ENCODE data around the gene NDUFS6.

Gene NDUFS6

DNA sequence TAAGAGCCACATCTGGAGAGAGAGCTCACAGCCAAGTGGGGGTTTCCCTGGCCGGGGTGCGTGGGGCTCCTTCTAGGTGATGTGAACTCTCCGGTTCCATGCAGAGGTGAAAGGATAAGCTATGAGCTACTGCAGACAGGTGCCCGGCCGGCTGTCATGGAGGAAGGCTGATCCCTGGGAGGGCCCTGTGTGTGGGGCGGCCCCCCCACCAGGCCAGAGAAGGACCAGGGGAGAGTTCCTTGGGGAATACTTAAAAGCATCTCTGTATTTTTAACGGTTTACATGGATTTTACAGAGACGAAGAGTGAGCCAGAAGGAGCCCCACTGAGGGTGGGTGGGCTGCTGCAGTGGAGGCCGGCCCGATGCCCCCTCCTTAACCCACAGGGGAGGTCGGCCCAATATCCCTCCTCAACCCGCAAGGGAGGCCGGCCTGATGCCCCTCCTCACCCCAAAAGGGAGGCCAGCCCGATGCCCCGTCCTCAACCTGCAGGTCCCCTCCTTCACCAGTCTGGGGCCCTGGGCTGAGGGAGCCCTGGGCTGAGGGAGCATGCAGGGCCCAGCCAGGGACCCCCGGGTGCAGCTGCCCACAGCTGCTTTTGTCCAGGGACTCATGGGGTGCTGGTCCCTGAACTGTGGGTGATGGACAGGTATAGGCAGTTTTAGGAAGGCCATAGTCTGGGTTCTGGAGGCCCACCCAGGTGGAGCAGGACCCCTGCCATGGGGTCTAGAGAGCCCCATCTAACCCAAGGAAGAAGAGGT is 33.5 kb upstream of the NDUFS6 start:
- no peaks in the 10 kb centered on the region for H3K36me3 ChIP-seq (ENCODE audit: control insufficient read depth, low read length)
- no peak overlapping the region for H3K4me3 ChIP-seq (ENCODE audit: low read length)
- no peaks in the 10 kb centered on the region for H3K27me3 ChIP-seq (ENCODE audit: control insufficient read depth, low read length)
- no peaks in the 10 kb centered on the region for H3K9me2 ChIP-seq (replicated peaks; ENCODE audit: control insufficient read depth, low read length)
- no peaks in the 10 kb centered on the region for H3K79me2 ChIP-seq (ENCODE audit: control insufficient read depth, low read length)
- no peak overlapping the region for H3K27ac ChIP-seq (ENCODE audit: low read depth, low read length)
- H3F3A ChIP-seq (ENCODE audit: control insufficient read depth, insufficient read depth): no peaks in the 10 kb centered on the region
- peaks cover 32% of the 10 kb centered on the region for H3K4me1 ChIP-seq (ENCODE audit: control insufficient read depth, low read length)
- no peak for TF ChIP-seq EZH2phosphoT487 (IDR thresholded peaks at IDR 0.05; ENCODE audit: borderline replicate concordance, low read length)
- TF ChIP-seq, protein P1, sequence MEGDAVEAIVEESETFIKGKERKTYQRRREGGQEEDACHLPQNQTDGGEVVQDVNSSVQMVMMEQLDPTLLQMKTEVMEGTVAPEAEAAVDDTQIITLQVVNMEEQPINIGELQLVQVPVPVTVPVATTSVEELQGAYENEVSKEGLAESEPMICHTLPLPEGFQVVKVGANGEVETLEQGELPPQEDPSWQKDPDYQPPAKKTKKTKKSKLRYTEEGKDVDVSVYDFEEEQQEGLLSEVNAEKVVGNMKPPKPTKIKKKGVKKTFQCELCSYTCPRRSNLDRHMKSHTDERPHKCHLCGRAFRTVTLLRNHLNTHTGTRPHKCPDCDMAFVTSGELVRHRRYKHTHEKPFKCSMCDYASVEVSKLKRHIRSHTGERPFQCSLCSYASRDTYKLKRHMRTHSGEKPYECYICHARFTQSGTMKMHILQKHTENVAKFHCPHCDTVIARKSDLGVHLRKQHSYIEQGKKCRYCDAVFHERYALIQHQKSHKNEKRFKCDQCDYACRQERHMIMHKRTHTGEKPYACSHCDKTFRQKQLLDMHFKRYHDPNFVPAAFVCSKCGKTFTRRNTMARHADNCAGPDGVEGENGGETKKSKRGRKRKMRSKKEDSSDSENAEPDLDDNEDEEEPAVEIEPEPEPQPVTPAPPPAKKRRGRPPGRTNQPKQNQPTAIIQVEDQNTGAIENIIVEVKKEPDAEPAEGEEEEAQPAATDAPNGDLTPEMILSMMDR (IDR thresholded peaks at IDR 0.05; ENCODE audit: low read depth, low read length, poor library complexity, severe bottlenecking): no peak
- no peaks in the 10 kb centered on the region for H3K9me3 ChIP-seq (ENCODE audit: control insufficient read depth, insufficient read depth, low read length)
- no peaks in the 10 kb centered on the region for H4K20me1 ChIP-seq (ENCODE audit: control insufficient read depth, insufficient read depth, low read depth, low read length)
- H3K4me2 ChIP-seq (ENCODE audit: low read length): no peak overlapping the region

DNA sequence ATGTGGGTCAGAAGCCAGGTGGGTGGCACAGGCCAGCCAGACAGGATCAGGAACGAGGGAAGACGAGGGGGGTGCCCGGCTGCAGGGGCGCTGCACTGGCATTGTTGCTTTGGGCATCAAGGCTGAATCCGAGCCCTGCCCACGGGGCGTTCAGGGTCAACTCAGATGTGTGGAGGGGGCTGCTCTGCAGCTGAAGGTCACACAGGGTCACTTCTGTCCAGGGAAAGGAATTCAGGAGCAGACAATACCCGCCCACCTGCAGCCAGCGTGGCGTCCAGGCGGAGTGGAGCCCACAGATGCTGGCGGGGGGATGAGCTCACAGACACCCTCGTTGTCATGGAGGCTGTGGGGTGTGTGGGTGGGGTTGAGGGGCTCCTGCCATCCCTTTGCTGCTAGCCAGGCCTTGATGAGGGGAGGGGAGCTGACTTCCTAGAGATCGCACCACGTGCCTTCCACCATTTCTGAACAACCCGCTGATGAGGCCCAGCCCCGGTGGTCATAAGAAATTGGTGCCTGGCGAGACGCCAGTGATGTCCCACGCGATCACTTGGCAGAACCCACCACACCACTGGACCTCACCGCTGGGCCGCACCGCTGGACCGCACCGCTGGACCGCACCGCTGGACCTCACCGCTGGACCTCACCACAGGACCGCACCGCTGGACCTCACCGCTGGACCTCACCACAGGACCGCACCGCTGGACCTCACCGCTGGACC is 32.8 kb upstream of the NDUFS6 start:
- Histone ChIP-seq H3K4me1 (ENCODE audit: control insufficient read depth, low read length) (peaks cover 34% of the 10 kb centered on the region), H4K20me1 (ENCODE audit: control insufficient read depth, insufficient read depth, low read depth, low read length) (no peaks in the 10 kb centered on the region), H3K27me3 (ENCODE audit: control insufficient read depth, low read length) (no peaks in the 10 kb centered on the region), H3F3A (ENCODE audit: control insufficient read depth, insufficient read depth) (no peaks in the 10 kb centered on the region), H3K9me2 (replicated peaks; ENCODE audit: control insufficient read depth, low read length) (no peaks in the 10 kb centered on the region), H3K36me3 (ENCODE audit: control insufficient read depth, low read length) (no peaks in the 10 kb centered on the region), H3K4me2 (ENCODE audit: low read length) (no peak overlapping the region), H3K27ac (ENCODE audit: low read depth, low read length) (no peak overlapping the region), H3K79me2 (ENCODE audit: control insufficient read depth, low read length) (no peaks in the 10 kb centered on the region), H3K4me3 (ENCODE audit: low read length) (no peak overlapping the region), H3K9me3 (ENCODE audit: control insufficient read depth, insufficient read depth, low read length) (no peaks in the 10 kb centered on the region)
- TF ChIP-seq, protein P1 (IDR thresholded peaks at IDR 0.05; ENCODE audit: low read depth, low read length, poor library complexity, severe bottlenecking): no peak
- no peak for TF ChIP-seq EZH2phosphoT487 (IDR thresholded peaks at IDR 0.05; ENCODE audit: borderline replicate concordance, low read length)

DNA sequence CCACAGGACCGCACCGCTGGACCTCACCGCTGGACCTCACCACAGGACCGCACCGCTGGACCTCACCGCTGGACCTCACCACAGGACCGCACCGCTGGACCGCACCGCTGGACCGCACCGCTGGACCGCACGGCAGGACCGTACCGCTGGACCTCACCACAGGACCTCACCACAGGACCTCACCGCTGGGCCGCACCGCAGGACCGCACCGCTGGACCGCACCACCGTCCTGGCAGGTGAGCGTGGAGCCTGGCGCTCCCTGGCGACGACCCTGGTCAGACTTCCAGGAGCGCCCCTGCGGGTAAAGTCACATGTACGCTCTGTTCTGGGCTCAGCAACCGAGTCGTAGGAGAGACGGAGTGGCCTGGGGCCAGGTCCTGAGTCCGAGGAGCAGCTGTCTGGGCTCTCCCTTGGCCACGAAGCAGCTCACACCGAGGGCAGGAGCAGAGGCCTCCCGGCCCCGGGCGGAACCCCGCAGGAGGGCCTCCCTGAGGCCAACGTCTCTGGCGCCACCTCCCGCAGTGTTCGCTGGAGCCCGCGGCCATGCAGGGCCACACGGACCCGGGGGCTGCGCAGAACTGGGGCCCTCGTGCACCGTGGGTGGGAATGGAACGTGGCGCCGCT is 32.1 kb upstream of the NDUFS6 start:
- Histone ChIP-seq H3K4me2 (ENCODE audit: low read length) (no peak overlapping the region), H3K9me2 (replicated peaks; ENCODE audit: control insufficient read depth, low read length) (no peaks in the 10 kb centered on the region), H3K27me3 (ENCODE audit: control insufficient read depth, low read length) (no peaks in the 10 kb centered on the region), H3K4me1 (ENCODE audit: control insufficient read depth, low read length) (peaks cover 34% of the 10 kb centered on the region), H3K36me3 (ENCODE audit: control insufficient read depth, low read length) (no peaks in the 10 kb centered on the region), H3K79me2 (ENCODE audit: control insufficient read depth, low read length) (no peaks in the 10 kb centered on the region), H3K9me3 (ENCODE audit: control insufficient read depth, insufficient read depth, low read length) (no peaks in the 10 kb centered on the region), H3K27ac (ENCODE audit: low read depth, low read length) (no peak overlapping the region), H3K4me3 (ENCODE audit: low read length) (no peak overlapping the region), H4K20me1 (ENCODE audit: control insufficient read depth, insufficient read depth, low read depth, low read length) (no peaks in the 10 kb centered on the region), H3F3A (ENCODE audit: control insufficient read depth, insufficient read depth) (no peaks in the 10 kb centered on the region)
- TF ChIP-seq, protein P1 (IDR thresholded peaks at IDR 0.05; ENCODE audit: low read depth, low read length, poor library complexity, severe bottlenecking): no peak
- TF ChIP-seq EZH2phosphoT487 (IDR thresholded peaks at IDR 0.05; ENCODE audit: borderline replicate concordance, low read length): no peak

All from DOHH2 (cell line).